ENCODE measurements around the gene VWA8.

The VWA8 gene

GRCh38 chr13:41680900-41681299 lies 280.0 kb downstream of the VWA8 start:
- H3K27ac ChIP-seq, result no peak overlapping the region
- no peak overlapping the region for H3K4me3 ChIP-seq (IDR thresholded peaks at IDR 0.05; ENCODE audit: insufficient read depth, low read depth, low read length)
- no peaks in the 10 kb centered on the region for H3K36me3 ChIP-seq (ENCODE audit: insufficient read depth)
- no peaks in the 10 kb centered on the region for H3K4me1 ChIP-seq (ENCODE audit: low read depth, poor library complexity, severe bottlenecking)
- no peak overlapping the region for H2AFZ ChIP-seq (ENCODE audit: low read depth)
- H4K20me1 ChIP-seq (ENCODE audit: insufficient read depth), result no peaks in the 10 kb centered on the region
- TF ChIP-seq CTCF (conservative IDR thresholded peaks at IDR 0.05; ENCODE audit: low read depth, low read length), result no peak
- H3K79me2 ChIP-seq (ENCODE audit: insufficient read depth, low read depth), result no peaks in the 10 kb centered on the region
- H3K9ac ChIP-seq, result no peak overlapping the region
- no peak overlapping the region for H3K4me2 ChIP-seq
- no peaks in the 10 kb centered on the region for H3K27me3 ChIP-seq (ENCODE audit: insufficient read depth, low read depth)

GRCh38 chr13:41678848-41679247 lies 282.1 kb downstream of the VWA8 start:
- Histone ChIP-seq H3K79me2 (ENCODE audit: insufficient read depth, low read depth) (no peaks in the 10 kb centered on the region), H3K27me3 (ENCODE audit: insufficient read depth, low read depth) (no peaks in the 10 kb centered on the region), H3K4me3 (IDR thresholded peaks at IDR 0.05; ENCODE audit: insufficient read depth, low read depth, low read length) (no peak overlapping the region), H2AFZ (ENCODE audit: low read depth) (no peak overlapping the region), H4K20me1 (ENCODE audit: insufficient read depth) (no peaks in the 10 kb centered on the region), H3K27ac (no peak overlapping the region), H3K36me3 (ENCODE audit: insufficient read depth) (no peaks in the 10 kb centered on the region), H3K4me1 (ENCODE audit: low read depth, poor library complexity, severe bottlenecking) (no peaks in the 10 kb centered on the region), H3K9ac (no peak overlapping the region), H3K4me2 (no peak overlapping the region)
- TF ChIP-seq CTCF (conservative IDR thresholded peaks at IDR 0.05; ENCODE audit: low read depth, low read length), result no peak

- Histone ChIP-seq H2AFZ (ENCODE audit: low read depth) (no peak overlapping the region), H3K4me2 (no peak overlapping the region), H3K36me3 (ENCODE audit: insufficient read depth) (no peaks in the 10 kb centered on the region), H3K4me3 (IDR thresholded peaks at IDR 0.05; ENCODE audit: insufficient read depth, low read depth, low read length) (no peak overlapping the region), H3K27ac (no peak overlapping the region), H4K20me1 (ENCODE audit: insufficient read depth) (no peaks in the 10 kb centered on the region), H3K9ac (no peak overlapping the region), H3K79me2 (ENCODE audit: insufficient read depth, low read depth) (no peaks in the 10 kb centered on the region), H3K4me1 (ENCODE audit: low read depth, poor library complexity, severe bottlenecking) (no peaks in the 10 kb centered on the region), H3K27me3 (ENCODE audit: insufficient read depth, low read depth) (no peaks in the 10 kb centered on the region)
- TF ChIP-seq CTCF (conservative IDR thresholded peaks at IDR 0.05; ENCODE audit: low read depth, low read length), result no peak
Measured at GRCh38 chr13:41678249-41678648, 282.7 kb downstream of the VWA8 start.

GRCh38 chr13:41675306-41675705 lies 285.6 kb downstream of the VWA8 start:
- H2AFZ ChIP-seq (ENCODE audit: low read depth), result no peak overlapping the region
- H3K9ac ChIP-seq, result no peak overlapping the region

More at GRCh38 chr13:41675306-41675705, 285.6 kb downstream of the VWA8 start:
- H3K36me3 ChIP-seq (ENCODE audit: insufficient read depth), result no peaks in the 10 kb centered on the region
- TF ChIP-seq CTCF (conservative IDR thresholded peaks at IDR 0.05; ENCODE audit: low read depth, low read length), result no peak
- H3K27ac ChIP-seq, result no peak overlapping the region
- no peaks in the 10 kb centered on the region for H4K20me1 ChIP-seq (ENCODE audit: insufficient read depth)
- H3K4me3 ChIP-seq (IDR thresholded peaks at IDR 0.05; ENCODE audit: insufficient read depth, low read depth, low read length), result no peak overlapping the region
- no peaks in the 10 kb centered on the region for H3K4me1 ChIP-seq (ENCODE audit: low read depth, poor library complexity, severe bottlenecking)
- no peaks in the 10 kb centered on the region for H3K27me3 ChIP-seq (ENCODE audit: insufficient read depth, low read depth)
- H3K4me2 ChIP-seq, result no peak overlapping the region
- H3K79me2 ChIP-seq (ENCODE audit: insufficient read depth, low read depth), result no peaks in the 10 kb centered on the region

Measured in KMS-11 (cell line).